Measurements from ENCODE around the gene IL1RAPL2.

DNA sequence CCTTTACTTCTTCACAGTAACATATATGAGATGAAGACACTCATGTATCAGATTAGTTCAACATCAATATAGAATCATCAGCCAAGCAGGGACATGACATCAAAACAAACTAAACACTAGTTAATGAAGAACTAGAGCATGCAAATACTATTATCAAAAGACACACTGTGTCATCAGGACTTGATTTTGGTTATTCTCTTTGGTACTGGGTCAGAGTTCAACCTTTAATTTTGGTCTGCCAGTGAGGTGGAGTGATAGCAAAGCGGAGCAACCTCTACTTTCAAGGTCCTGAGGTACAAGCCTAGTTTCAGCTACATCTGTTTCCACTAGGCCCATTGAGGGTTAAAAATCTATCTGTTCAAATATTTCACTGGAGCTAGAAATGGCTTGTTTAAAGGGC is 584.0 kb downstream of the IL1RAPL2 start:
- TF ChIP-seq EZH2 (IDR thresholded peaks at IDR 0.05) = no peak
- TF ChIP-seq, protein P1, sequence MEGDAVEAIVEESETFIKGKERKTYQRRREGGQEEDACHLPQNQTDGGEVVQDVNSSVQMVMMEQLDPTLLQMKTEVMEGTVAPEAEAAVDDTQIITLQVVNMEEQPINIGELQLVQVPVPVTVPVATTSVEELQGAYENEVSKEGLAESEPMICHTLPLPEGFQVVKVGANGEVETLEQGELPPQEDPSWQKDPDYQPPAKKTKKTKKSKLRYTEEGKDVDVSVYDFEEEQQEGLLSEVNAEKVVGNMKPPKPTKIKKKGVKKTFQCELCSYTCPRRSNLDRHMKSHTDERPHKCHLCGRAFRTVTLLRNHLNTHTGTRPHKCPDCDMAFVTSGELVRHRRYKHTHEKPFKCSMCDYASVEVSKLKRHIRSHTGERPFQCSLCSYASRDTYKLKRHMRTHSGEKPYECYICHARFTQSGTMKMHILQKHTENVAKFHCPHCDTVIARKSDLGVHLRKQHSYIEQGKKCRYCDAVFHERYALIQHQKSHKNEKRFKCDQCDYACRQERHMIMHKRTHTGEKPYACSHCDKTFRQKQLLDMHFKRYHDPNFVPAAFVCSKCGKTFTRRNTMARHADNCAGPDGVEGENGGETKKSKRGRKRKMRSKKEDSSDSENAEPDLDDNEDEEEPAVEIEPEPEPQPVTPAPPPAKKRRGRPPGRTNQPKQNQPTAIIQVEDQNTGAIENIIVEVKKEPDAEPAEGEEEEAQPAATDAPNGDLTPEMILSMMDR (IDR thresholded peaks at IDR 0.05) = no peak

All from neural progenitor cell (in vitro differentiated cells).